ENCODE measurements around the gene RAB4A.
A peak's percentile ranks its signal among the peaks of the same experiment; 100 is the strongest.

RAB4A gene

DNA sequence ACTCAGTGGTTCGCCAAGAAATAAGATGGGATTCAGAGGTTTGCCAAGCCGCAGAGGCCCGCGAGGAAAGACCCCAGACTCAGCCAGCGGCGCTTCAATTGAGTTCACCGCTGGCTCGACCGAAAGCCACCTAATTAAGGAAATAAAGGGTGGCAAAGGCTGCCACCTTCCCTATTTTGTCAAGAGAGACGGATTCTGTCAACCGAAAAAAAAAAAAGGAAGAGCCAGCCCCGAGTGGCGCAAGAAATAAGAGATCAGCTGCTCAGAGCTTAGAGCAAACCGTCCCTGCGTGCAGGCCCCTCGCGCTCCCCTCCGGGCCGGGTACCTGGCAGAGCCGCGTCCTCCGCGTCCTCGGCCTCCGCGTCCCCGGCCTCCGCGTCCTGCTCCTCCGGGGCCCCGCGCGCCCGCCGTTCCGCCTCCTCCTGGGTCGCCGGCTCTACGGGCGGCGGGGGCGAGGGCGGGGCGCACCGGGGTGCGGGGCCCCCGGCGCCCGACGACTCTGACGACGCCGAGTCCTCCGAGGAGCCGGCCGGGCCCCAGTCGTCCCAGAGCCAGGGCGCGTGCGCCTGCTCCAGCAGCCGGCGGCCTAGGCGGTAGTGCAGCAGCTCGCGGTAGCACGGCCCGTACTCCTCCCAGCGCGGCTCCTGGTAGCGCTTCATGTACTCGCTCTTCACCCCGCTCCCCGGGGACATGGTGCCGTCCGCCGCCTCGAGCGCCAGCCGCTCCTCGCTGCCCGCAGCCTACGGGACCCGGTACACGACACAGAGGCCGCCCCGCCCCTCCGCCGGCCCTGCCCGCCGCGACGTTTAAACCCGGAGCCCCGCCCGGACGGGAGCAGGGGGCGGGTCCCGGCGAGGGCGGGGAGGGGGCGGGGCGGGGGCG lies 71.1 kb downstream of the RAB4A start:
- peak; percentile 43 to 89 for DNase-seq

GRCh38 chr1:229342656-229343569 lies 72.0 kb downstream of the RAB4A start, which contains the start of gene CCSAP:
Gene CCSAP (minus strand): TSS chr1:229343047. CDS start chr1:229342465, 582 bp downstream.
- DNase-seq, result peak in 1 of 2 experiments; percentile 73

DNA sequence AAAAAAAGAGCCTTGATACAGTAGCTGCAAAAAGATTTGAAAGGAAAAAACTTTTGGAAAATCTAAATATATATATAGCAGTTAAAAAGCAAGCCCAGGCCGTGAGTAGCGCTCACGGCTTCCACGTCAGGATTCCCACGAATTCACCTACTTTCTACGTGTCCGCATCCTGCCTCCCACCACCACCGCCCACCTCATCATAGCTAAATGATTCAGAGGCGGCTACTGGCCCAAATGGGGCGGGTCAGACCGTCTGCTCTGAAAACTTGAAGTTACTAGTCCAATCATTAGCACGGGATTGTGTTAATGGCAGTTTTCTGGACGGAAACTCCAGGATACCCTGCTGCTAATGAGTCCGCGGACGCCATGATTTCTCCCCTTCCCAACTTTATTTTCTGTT lies 73.2 kb downstream of the RAB4A start:
- DNase-seq, result no peak

DNA sequence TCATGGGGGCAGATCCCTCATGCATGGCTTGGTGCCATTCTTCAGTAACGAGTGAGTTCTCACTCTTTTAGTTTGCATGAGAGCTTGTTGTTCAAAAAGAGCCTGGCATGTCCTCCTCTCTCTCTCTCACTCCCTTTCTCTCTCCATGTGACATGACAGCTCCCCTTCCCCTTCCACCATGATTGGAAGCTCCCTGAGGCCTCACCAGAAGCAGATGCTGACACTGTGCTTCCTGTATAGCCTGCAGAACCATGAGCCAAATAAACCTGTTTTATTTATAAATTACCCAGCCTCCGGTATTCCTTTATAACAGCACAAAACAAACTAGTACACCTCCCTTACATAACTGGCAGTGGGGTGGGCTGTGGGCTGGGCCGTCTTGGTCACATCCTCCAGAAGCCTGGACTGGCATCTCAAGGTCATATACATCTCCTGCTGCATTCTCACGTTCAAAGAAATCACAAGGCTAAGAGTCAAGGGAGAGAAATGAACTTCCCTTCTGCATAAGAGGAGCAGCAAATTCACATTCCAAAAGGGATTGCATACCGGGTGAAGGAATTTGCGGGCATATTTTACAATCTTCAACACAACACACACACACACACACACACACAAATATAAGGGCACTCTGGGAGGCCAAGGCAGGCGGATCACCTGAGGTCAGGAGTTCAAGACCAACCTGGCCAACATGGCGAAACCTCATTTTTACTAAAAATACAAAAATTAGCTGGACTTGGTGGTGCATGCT lies 74.2 kb downstream of the RAB4A start:
- no peak for DNase-seq

GRCh38 chr1:229347528-229347927 lies 76.6 kb downstream of the RAB4A start:
- no peak for DNase-seq

GRCh38 chr1:229349463-229350385 lies 78.8 kb downstream of the RAB4A start:
- no peak for DNase-seq

DNA sequence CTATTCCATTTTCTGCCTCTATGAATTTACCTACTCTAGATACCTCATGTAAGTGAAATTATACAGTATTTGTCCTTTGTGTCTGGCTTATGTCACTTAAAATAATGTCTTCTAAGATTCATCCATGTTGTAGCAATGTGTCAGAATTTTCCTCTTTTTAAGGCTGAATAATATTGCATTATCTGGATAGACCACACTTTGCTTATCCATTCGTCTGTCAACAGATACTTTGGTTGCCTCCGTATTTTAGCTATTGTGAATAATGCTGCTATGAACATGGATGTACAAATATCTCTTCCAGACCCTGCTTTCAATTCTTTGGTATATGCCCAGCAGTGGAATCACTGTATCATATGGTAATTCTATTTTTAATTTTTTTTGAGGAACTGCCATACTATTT lies 82.1 kb downstream of the RAB4A start:
- no peak for DNase-seq

DNA sequence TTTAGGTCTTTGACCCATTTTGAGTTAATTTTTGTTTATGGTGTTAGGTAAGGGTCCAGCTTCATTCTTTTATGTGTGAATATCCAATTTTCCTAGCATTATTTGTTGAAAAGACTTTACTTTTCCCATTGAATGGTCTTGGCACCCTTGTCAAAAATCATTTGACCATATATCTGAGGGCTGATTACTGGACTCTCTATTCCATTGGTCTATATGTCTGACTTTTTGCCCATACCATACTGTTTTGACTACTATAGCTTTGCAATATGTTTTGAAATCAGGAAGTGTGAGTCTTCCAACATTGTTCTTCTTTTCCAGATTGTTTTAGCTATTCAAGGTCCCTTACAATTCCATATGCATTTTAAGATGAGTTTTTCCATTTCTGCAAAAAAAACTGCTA lies 83.3 kb downstream of the RAB4A start:
- no peak for DNase-seq
